HG03135 (cell line): Measurements from ENCODE around the gene SUSD4.
"Not testable (repeated sequence)": the region's sequence is repeated elsewhere in the genome, so short reads cannot be mapped to it uniquely, and the experiment has no call there.

Source experiments
- ATAC-seq: cut with Tn5 transposase; IDR thresholded peaks from one replicate; pipeline ENCODE4 v1.9.1; 2021; ENCODE audit warnings: mild to moderate bottlenecking, moderate library complexity; ENCODE audit not compliant: unreplicated experiment

SUSD4 gene

DNA sequence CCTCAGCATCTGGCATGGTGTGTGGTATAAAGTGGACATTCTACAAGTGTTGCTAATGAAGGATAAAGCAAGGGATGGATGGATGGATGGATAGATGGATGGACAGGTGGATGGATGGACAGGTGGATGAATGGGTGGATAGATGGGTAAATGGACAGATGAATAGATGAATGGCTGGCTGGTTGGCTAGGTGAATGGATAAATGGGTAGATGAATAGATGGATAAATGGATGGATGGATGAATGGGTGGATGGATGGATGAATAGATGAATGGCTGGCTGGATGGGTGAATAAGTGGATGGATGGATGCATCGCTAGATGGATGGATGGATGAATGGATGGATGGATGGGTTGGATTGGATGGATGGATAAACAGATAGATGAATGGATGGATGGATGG is 66.2 kb downstream of the SUSD4 start:
- no peak for ATAC-seq

- ATAC-seq, result no peak
Observed at GRCh38 chr1:223291796-223292195, 72.2 kb downstream of the SUSD4 start.

- ATAC-seq, result no peak
Observed at GRCh38 chr1:223290397-223290796, 73.6 kb downstream of the SUSD4 start.

DNA sequence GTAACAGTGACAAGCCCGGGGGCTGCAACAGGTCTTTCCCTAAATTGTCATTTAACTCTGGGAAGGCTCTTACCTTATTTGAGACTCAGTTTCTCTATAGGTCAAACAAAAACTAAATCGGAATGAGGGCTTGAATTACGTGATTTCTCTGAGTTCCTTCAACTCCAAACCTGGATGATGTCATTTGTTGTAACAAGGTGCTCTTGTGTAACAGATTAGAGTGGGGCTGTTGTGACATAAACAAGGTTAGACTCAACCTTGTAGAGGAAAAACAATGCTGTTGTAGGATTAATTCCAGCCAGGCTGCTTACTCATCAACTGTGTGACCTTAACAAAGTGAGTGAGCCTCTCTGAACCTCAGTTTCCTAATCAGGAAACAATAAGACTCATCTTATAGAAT is 74.4 kb downstream of the SUSD4 start:
- ATAC-seq, result no peak

GRCh38 chr1:223288826-223289225 is 75.2 kb downstream of the SUSD4 start:
- ATAC-seq, result no peak

- ATAC-seq, result no peak
Observed at GRCh38 chr1:223285452-223285851, 78.5 kb downstream of the SUSD4 start.

DNA sequence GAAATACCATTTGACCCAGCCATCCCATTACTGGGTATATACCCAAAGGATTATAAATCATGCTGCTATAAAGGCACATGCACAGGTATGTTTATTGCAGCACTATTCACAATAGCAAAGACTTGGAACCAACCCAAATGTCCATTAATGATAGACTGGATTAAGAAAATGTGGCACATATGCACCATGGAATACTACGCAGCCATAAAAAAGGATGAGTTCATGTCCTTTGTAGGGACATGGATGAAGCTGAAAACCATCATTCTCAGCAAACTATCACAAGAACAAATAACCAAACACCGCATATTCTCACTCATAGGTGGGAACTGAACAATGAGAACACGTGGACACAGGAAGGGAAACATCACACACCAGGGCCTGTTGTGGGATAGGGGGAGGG is 80.3 kb downstream of the SUSD4 start:
- ATAC-seq, result not testable (repeated sequence)

DNA sequence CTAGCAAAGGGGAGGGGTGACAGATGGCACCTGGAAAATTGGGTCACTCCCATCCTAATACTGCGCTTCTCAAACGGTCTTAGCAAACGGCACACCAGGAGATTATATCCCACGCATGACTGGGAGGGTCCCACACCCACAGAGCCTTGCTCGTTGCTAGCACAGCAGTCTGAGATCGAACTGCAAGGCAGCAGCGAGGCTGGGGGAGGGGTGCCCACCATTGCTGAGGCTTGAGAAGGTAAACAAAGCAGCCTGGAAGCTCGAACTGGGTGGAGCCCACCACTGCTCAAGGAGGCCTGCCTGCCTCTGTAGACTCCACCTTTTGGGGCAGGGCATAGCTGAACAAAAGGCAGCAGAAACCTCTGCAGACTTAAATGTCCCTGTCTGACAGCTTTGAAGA is 85.7 kb downstream of the SUSD4 start:
- not testable (repeated sequence) for ATAC-seq

- ATAC-seq, result no peak
Observed at GRCh38 chr1:223276029-223276428, 87.9 kb downstream of the SUSD4 start.

- no peak for ATAC-seq
Observed at GRCh38 chr1:223273511-223273910, 90.5 kb downstream of the SUSD4 start.

DNA sequence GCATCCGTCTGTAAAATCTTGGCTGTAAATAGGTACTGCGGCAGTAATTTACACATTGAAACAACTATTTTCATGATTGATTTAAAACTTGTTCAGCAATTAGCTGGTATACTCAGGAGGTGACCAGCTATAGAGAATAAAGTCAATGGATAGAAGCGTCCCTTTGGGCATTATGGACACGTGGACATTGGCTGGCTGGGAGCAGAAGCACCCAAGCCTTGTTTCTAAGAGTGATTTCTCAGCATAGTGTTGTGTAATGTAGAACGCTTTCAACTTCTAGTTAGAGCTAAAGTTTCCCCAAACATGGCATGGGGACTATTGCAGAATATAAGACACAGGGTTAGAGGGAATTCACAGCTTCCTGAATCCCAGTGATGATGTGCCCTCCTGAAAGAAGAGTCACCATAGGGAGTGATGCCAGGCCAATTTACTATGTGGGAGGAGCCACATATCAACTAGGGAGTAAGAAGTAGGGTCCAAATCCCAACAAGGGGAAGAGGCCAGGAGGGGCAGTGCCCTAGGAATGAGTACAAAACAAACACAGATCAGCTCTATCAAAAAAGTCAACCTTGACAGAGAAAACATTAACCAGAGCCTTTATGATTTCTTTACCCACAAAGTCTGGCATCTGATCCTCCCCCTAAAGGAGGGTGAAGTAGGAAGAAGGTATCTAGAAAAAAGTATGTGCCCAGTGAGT is 92.7 kb downstream of the SUSD4 start:
- ATAC-seq, result no peak

DNA sequence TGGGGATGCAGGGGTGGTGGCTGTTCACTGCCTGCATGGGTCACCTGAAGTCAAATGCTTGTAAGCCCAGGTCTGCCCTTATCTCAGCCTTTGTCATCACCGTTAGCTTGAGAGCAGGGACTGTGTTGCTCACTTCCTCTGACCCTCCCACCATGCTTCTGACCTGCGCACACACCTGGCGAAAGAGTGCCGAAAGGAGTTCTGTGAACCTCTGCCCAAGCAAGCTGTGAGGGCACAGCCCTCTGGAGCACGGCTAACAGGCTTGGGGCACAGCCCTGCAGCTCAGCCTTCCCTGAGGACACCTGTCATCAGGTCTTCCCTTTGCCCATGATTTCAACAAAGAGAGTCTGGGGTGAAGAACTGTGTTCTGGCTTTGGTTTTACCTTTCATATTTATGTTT is 93.8 kb downstream of the SUSD4 start:
- ATAC-seq, result no peak

DNA sequence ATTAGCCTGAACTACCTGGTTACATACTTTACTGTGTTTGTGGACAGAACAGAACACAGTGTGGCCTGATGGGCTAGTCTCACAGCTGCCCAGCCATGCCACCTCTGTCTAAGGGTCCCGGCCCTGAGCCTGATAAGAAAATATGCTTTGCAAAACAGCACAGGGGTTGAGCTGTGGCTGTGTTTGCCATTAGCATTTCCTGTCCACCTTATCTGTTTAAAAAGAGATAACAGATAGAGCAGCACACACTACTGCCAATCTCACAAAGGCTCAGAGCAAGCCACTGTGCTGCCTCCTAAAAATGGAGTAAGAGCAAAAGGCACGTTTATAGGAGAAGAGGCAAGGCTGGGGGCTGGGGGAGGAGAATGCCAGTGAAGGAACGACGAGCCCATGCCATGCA is 95.0 kb downstream of the SUSD4 start:
- no peak for ATAC-seq

DNA sequence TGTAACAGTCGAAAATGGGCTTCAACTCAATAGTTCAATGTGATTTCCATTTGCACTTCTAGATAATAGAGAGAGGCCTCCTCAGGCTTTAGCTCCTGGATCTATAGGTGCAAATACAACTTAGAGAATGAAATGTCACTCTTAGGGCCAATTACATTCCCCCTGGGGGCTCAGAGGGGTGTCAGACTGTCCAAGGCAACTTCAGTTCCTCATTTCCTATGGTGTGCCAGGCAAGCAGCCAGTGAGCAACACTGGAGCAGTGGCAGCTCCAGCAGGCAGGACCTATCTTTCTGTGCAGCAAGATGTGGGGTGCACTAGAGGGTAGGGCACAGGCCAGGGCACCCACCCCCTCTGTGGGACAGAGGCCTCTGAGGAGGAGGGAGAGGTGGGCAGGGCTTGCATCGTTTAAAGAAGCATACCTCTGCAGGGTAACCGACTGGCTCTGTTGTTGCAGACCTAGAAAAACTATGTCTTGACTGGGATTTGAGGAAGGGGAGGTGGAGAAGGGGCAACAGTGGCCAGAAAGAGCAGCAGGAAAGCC is 97.3 kb downstream of the SUSD4 start:
- no peak for ATAC-seq

GRCh38 chr1:223264983-223265908 is 98.7 kb downstream of the SUSD4 start:
- no peak for ATAC-seq

GRCh38 chr1:223264529-223264928 is 99.4 kb downstream of the SUSD4 start:
- ATAC-seq, result no peak

DNA sequence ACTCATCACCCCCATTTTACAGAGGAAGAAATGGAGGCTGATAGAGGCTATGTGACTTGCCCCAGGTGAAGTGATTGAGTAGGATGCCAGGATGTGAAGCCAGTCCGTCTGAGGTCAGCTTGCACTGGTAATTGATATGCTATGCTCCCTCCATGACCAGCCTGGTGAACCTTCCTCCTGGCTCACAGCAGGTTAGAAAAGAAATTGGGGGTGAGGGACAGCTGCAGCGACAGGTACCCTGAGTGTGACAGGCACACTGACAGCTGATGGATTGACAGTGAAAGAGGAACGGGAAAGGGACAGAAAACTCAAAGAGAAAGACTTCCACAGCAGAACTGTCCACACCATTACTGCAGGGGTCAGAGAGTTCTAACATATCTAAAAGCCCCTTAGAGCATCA is 102.1 kb downstream of the SUSD4 start:
- no peak for ATAC-seq

DNA sequence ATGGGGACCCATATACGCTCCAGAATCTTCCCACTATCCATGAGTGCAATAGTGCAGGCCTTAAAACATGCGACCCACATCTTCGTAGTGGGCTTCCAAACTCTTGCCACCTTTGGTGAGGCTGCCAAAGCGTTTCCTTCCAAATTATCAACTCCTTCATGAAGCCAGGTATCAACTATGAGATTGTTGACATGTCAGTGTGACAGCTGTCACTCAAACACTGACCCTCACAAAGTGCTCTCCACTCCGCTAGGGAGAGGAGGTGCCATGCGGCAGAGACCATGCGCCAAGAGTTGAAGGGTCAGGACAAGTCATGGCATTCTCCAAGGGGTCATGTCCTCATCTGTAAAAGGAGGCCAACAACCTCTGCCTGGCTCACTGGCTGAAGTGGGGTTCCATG is 103.3 kb downstream of the SUSD4 start:
- no peak for ATAC-seq

- no peak for ATAC-seq
Observed at GRCh38 chr1:223259462-223259861, 104.5 kb downstream of the SUSD4 start.

- ATAC-seq, result no peak
Observed at GRCh38 chr1:223258751-223259198, 105.2 kb downstream of the SUSD4 start.

GRCh38 chr1:223257856-223258550 is 106.0 kb downstream of the SUSD4 start:
- no peak for ATAC-seq
